Measurements from ENCODE around the gene TBL1Y. TPM values are rescaled to one million over a fixed set of nuclear protein-coding genes. Genes with fewer than 3 reads are reported as not detected.

The TBL1Y gene
- total RNA-seq, 1 donor from 2014 or later: 0.64 TPM

GRCh38 chrY:7099742-7100141, 189.2 kb downstream of the TBL1Y start:
- no peak for DNase-seq (ENCODE audit: low read depth)
- no peak for FAIRE-seq

DNA sequence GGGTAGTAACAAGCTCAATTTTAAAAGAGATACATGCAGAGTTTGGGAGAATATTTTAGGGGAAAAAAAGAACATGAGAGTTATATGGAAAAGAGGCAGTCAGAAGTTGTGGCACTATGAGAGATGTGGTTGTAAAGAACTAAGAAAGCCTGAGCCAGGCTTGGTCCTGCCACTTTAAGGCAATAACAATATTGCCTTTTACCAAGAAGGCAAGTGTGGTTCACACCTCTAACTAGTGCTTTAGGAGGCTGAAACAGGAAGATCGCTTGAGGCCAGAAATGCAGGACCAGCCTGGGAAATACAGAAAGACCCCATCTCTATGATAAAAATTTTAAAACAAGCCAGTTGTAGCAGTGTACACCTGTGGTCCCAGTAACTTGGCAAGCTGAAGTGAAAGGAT, 192.2 kb downstream of the TBL1Y start:
- no peak overlapping the region for H3K27ac Mint-ChIP-seq (ENCODE audit: unreplicated experiment)
- no peak overlapping the region for H3K4me3 Mint-ChIP-seq (ENCODE audit: unreplicated experiment)
- H3K9me3 Mint-ChIP-seq (ENCODE audit: unreplicated experiment): no peaks in the 10 kb centered on the region
- FAIRE-seq: no peak
- no peak overlapping the region for H3K27ac ChIP-seq (ENCODE audit: low read depth, low read length)
- H3K4me1 Mint-ChIP-seq (ENCODE audit: low read depth, unreplicated experiment): peaks cover 4% of the 10 kb centered on the region
- H3K27me3 ChIP-seq (ENCODE audit: insufficient read depth, low read length): no peaks in the 10 kb centered on the region
- no peaks in the 10 kb centered on the region for H3K9me3 ChIP-seq (ENCODE audit: insufficient read depth, low read depth, low read length)
- no peaks in the 10 kb centered on the region for H4K20me1 ChIP-seq (ENCODE audit: insufficient read depth, low read length)
- no peak overlapping the region for H3K4me3 ChIP-seq (ENCODE audit: insufficient read depth, low read depth, low read length)
- no peak overlapping the region for H3K4me2 ChIP-seq (ENCODE audit: low read length)
- TF ChIP-seq CTCF (IDR thresholded peaks at IDR 0.05; ENCODE audit: insufficient read depth, low read depth, low read length): no peak
- TF ChIP-seq EZH2 (IDR thresholded peaks at IDR 0.05; ENCODE audit: insufficient read depth, low read length): no peak
- H3K9ac ChIP-seq (ENCODE audit: low read length): no peak overlapping the region
- no peaks in the 10 kb centered on the region for H3K36me3 Mint-ChIP-seq (ENCODE audit: low read depth, unreplicated experiment)
- no peaks in the 10 kb centered on the region for H3K27me3 Mint-ChIP-seq (ENCODE audit: low read depth, unreplicated experiment)
- H3K36me3 ChIP-seq (ENCODE audit: insufficient read depth, low read length): no peaks in the 10 kb centered on the region
- no peaks in the 10 kb centered on the region for H3K79me2 ChIP-seq (ENCODE audit: insufficient read depth, low read length)
- no peak for DNase-seq (ENCODE audit: low read depth)
- no peaks in the 10 kb centered on the region for H3K4me1 ChIP-seq (ENCODE audit: insufficient read depth, low read length)
- H2AFZ ChIP-seq (ENCODE audit: low read depth, low read length): no peak overlapping the region

More at GRCh38 chrY:7099742-7100141, 189.2 kb downstream of the TBL1Y start:
- Histone ChIP-seq H3K9ac (ENCODE audit: low read length) (no peak overlapping the region), H3K4me3 (ENCODE audit: insufficient read depth, low read depth, low read length) (no peak overlapping the region), H3K36me3 (ENCODE audit: insufficient read depth, low read length) (no peaks in the 10 kb centered on the region), H3K9me3 (ENCODE audit: insufficient read depth, low read depth, low read length) (no peaks in the 10 kb centered on the region), H3K79me2 (ENCODE audit: insufficient read depth, low read length) (no peaks in the 10 kb centered on the region), H2AFZ (ENCODE audit: low read depth, low read length) (no peak overlapping the region), H3K4me2 (ENCODE audit: low read length) (no peak overlapping the region), H4K20me1 (ENCODE audit: insufficient read depth, low read length) (no peaks in the 10 kb centered on the region), H3K27ac (ENCODE audit: low read depth, low read length) (no peak overlapping the region), H3K4me1 (ENCODE audit: insufficient read depth, low read length) (no peaks in the 10 kb centered on the region), H3K27me3 (ENCODE audit: insufficient read depth, low read length) (no peaks in the 10 kb centered on the region)
- no peaks in the 10 kb centered on the region for H3K9me3 Mint-ChIP-seq (ENCODE audit: unreplicated experiment)
- H3K4me3 Mint-ChIP-seq (ENCODE audit: unreplicated experiment): no peak overlapping the region
- no peaks in the 10 kb centered on the region for H3K36me3 Mint-ChIP-seq (ENCODE audit: low read depth, unreplicated experiment)
- H3K27ac Mint-ChIP-seq (ENCODE audit: unreplicated experiment): no peak overlapping the region
- H3K4me1 Mint-ChIP-seq (ENCODE audit: low read depth, unreplicated experiment): peaks cover 5% of the 10 kb centered on the region
- H3K27me3 Mint-ChIP-seq (ENCODE audit: low read depth, unreplicated experiment): no peaks in the 10 kb centered on the region
- TF ChIP-seq CTCF (IDR thresholded peaks at IDR 0.05; ENCODE audit: insufficient read depth, low read depth, low read length) (no peak), EZH2 (IDR thresholded peaks at IDR 0.05; ENCODE audit: insufficient read depth, low read length) (no peak)

DNA sequence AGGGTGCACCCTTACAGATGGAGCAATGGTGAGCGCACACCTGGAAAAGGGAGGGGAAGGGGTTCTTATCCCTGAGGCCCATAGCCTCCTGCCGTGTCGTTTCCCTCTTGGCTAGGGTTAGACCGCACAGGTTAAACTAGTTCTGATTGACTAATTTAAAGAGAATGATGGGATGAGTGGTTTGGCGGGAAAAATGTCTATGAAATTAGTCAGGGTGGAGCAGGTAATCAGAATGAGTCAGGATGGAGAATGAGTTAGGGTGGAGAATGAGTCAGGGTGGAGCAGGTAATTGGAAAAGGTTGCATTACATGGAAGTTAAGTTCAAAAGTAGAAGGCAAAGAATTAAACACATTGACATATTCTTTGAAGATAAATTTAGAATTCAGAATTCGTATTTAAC, 196.7 kb downstream of the TBL1Y start:
- H3K4me3 ChIP-seq (ENCODE audit: insufficient read depth, low read depth, low read length): no peak overlapping the region
- no peaks in the 10 kb centered on the region for H3K9me3 Mint-ChIP-seq (ENCODE audit: unreplicated experiment)
- H3K9me3 ChIP-seq (ENCODE audit: insufficient read depth, low read depth, low read length): no peaks in the 10 kb centered on the region
- H2AFZ ChIP-seq (ENCODE audit: low read depth, low read length): no peak overlapping the region
- no peak overlapping the region for H3K27ac ChIP-seq (ENCODE audit: low read depth, low read length)
- no peak for FAIRE-seq
- H3K4me1 ChIP-seq (ENCODE audit: insufficient read depth, low read length): no peaks in the 10 kb centered on the region
- H3K9ac ChIP-seq (ENCODE audit: low read length): no peak overlapping the region
- H3K79me2 ChIP-seq (ENCODE audit: insufficient read depth, low read length): no peaks in the 10 kb centered on the region
- TF ChIP-seq EZH2 (IDR thresholded peaks at IDR 0.05; ENCODE audit: insufficient read depth, low read length) (no peak), CTCF (IDR thresholded peaks at IDR 0.05; ENCODE audit: insufficient read depth, low read depth, low read length) (no peak)
- H4K20me1 ChIP-seq (ENCODE audit: insufficient read depth, low read length): no peaks in the 10 kb centered on the region
- no peaks in the 10 kb centered on the region for H3K27me3 ChIP-seq (ENCODE audit: insufficient read depth, low read length)
- H3K36me3 Mint-ChIP-seq (ENCODE audit: low read depth, unreplicated experiment): no peaks in the 10 kb centered on the region
- H3K27ac Mint-ChIP-seq (ENCODE audit: unreplicated experiment): no peak overlapping the region
- H3K4me3 Mint-ChIP-seq (ENCODE audit: unreplicated experiment): no peak overlapping the region
- H3K36me3 ChIP-seq (ENCODE audit: insufficient read depth, low read length): no peaks in the 10 kb centered on the region
- no peaks in the 10 kb centered on the region for H3K27me3 Mint-ChIP-seq (ENCODE audit: low read depth, unreplicated experiment)
- peaks cover 4% of the 10 kb centered on the region for H3K4me1 Mint-ChIP-seq (ENCODE audit: low read depth, unreplicated experiment)
- DNase-seq (ENCODE audit: low read depth): no peak
- H3K4me2 ChIP-seq (ENCODE audit: low read length): no peak overlapping the region

All from astrocyte (in vitro differentiated cells and primary cell).